ENCODE measurements around the gene RCC1.

DNA sequence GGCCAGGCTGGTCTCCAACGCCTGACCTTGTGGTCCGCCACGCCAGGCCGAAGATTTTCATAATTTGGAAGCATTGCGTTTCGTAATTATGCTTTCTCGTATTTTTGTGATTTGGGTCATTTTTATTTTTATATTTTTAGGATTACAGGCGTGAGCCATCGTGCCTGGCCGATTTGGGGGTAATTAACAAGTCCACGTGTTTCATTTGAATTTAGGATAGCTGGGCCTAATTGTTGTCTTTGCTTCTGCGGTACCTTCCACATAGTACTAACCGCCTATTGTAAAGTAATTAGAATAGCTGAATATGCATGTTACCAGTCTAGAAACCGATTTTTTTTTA is 1.0 kb downstream of the RCC1 start:
- TF ChIP-seq, protein P1, sequence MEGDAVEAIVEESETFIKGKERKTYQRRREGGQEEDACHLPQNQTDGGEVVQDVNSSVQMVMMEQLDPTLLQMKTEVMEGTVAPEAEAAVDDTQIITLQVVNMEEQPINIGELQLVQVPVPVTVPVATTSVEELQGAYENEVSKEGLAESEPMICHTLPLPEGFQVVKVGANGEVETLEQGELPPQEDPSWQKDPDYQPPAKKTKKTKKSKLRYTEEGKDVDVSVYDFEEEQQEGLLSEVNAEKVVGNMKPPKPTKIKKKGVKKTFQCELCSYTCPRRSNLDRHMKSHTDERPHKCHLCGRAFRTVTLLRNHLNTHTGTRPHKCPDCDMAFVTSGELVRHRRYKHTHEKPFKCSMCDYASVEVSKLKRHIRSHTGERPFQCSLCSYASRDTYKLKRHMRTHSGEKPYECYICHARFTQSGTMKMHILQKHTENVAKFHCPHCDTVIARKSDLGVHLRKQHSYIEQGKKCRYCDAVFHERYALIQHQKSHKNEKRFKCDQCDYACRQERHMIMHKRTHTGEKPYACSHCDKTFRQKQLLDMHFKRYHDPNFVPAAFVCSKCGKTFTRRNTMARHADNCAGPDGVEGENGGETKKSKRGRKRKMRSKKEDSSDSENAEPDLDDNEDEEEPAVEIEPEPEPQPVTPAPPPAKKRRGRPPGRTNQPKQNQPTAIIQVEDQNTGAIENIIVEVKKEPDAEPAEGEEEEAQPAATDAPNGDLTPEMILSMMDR (IDR thresholded peaks at IDR 0.05): no peak
- TF ChIP-seq POLR2A (IDR thresholded peaks at IDR 0.05): no peak

Measured in vagina (tissue), 2 donors.